NB4 (cell line): Measurements from ENCODE around the gene PTGIS.
"Not testable (repeated sequence)": the region's sequence is repeated elsewhere in the genome, so short reads cannot be mapped to it uniquely, and the experiment has no call there.

Experiments used
- MYC ChIP-seq: IDR thresholded peaks from 2 replicates; pipeline ENCODE4 v1.6.1; 2011; ENCODE audit warnings: low read depth, low read length
- POLR2A ChIP-seq: IDR thresholded peaks from 2 replicates; pipeline ENCODE4 v1.6.1; 2011; ENCODE audit warnings: mild to moderate bottlenecking; ENCODE audit not compliant: insufficient read length; ENCODE audit errors: extremely low read depth
- TF ChIP-seq, protein P1 (sequence below): IDR thresholded peaks from one replicate; pipeline ENCODE4 v1.5.1; 2012; ENCODE audit warnings: low read depth, low read length

DNA sequence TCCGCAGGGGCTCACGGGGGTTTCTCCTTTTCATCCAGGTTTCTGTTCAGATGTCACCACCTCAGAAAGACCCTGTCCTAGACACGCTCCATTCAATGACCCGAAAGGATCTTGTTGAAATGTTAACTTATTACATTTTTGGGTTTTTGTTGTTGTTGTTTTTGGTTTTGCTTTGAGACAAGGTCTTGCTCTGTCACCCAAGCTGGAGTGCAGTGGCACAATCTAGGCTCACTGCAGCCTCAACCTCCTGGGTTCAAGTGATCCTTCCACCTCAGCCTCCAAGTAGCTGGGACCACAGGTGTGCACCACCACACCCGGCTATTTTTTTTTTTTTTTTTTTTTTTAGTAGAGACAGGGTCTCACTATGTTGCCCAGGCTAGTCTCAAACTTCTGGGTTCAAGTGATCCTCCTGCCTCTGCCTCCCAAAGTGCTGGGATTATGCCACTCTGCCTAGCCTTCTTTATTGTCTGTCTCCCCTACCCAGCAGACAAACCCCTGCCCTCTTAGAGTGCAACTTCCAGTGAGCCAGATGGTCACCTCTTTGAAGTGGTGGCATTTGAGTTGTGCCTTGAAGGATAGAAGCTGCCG is 43.7 kb upstream of the PTGIS start:
- not testable (repeated sequence) for TF ChIP-seq MYC, POLR2A
- TF ChIP-seq, protein P1, sequence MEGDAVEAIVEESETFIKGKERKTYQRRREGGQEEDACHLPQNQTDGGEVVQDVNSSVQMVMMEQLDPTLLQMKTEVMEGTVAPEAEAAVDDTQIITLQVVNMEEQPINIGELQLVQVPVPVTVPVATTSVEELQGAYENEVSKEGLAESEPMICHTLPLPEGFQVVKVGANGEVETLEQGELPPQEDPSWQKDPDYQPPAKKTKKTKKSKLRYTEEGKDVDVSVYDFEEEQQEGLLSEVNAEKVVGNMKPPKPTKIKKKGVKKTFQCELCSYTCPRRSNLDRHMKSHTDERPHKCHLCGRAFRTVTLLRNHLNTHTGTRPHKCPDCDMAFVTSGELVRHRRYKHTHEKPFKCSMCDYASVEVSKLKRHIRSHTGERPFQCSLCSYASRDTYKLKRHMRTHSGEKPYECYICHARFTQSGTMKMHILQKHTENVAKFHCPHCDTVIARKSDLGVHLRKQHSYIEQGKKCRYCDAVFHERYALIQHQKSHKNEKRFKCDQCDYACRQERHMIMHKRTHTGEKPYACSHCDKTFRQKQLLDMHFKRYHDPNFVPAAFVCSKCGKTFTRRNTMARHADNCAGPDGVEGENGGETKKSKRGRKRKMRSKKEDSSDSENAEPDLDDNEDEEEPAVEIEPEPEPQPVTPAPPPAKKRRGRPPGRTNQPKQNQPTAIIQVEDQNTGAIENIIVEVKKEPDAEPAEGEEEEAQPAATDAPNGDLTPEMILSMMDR, result not testable (repeated sequence)
